RWPE2 (cell line): ENCODE data around the gene ASZ1.
A peak's percentile ranks its signal among the peaks of the same experiment; 100 is the strongest.
"Not testable (repeated sequence)": the region's sequence is repeated elsewhere in the genome, so short reads cannot be mapped to it uniquely, and the experiment has no call there.

ENCODE experiments used
- ATAC-seq: fragments of 200-7000 bp; cut with Tn5 transposase; 3 replicates; pipeline ENCODE4 v1.9.1; 2021; ENCODE audit warnings: low read depth
- DNase-seq: peaks from one replicate; pipeline ENCODE4 v3.0.0-alpha.2; 2020; ENCODE audit warnings: low spot score
- H3K27ac ChIP-seq: fragments of 450-650 bp; 2 replicates; pipeline ENCODE4 v1.5.1; 2017; ENCODE audit warnings: mild to moderate bottlenecking; ENCODE audit not compliant: poor library complexity, severe bottlenecking
- H3K27me3 ChIP-seq: fragments of 250-450 bp; sonication (Bioruptor Pico); 2 replicates; pipeline ENCODE4 v1.5.1; 2021; ENCODE audit warnings: mild to moderate bottlenecking, moderate library complexity; ENCODE audit not compliant: insufficient read depth, poor library complexity, severe bottlenecking
- H3K36me3 ChIP-seq: fragments of 250-450 bp; sonication (Bioruptor Pico); 2 replicates; pipeline ENCODE4 v1.5.1; 2020; ENCODE audit warnings: low read depth, mild to moderate bottlenecking, moderate library complexity
- H3K4me1 ChIP-seq: fragments of 250-450 bp; sonication (Bioruptor Pico); 2 replicates; pipeline ENCODE4 v1.5.1; 2021; ENCODE audit warnings: mild to moderate bottlenecking, moderate library complexity; ENCODE audit not compliant: insufficient read depth, poor library complexity, severe bottlenecking
- H3K4me3 ChIP-seq: fragments of 250-450 bp; sonication (Bioruptor Pico); 2 replicates; pipeline ENCODE4 v1.5.1; 2021; ENCODE audit warnings: mild to moderate bottlenecking, moderate library complexity; ENCODE audit not compliant: severe bottlenecking
- H3K9me3 ChIP-seq: fragments of 250-450 bp; sonication (Bioruptor Pico); 2 replicates; pipeline ENCODE4 v1.5.1; 2021; ENCODE audit warnings: mild to moderate bottlenecking, moderate library complexity; ENCODE audit not compliant: severe bottlenecking
- CTCF ChIP-seq: fragments of 450-650 bp; IDR thresholded peaks from one replicate; pipeline ENCODE4 v1.5.1; 2017; ENCODE audit warnings: mild to moderate bottlenecking, moderate library complexity; ENCODE audit not compliant: poor library complexity, severe bottlenecking

The ASZ1 gene

DNA sequence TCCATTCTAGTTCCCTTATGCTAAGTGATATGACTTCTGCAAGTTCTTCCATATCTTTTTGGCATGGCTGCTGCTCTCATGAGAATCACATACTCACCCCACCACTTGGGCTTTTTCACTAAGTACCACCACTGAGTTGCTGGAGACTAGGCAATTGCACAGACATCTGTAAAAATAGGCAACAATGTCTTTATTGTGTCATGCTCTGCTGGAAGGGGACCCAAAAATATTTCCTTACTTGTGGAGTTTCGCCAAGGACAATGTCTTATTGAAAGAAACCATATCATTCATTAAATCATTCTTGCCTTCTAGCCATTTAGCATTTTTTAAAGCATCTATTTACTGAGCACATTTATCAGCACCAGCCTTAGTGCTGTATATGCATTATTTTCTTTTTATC is 17.4 kb upstream of the ASZ1 start:
- Histone ChIP-seq H3K27ac (no peak overlapping the region), H3K36me3 (no peaks in the 10 kb centered on the region), H3K9me3 (no peaks in the 10 kb centered on the region), H3K4me1 (no peaks in the 10 kb centered on the region), H3K4me3 (no peak overlapping the region), H3K27me3 (no peaks in the 10 kb centered on the region)
- ATAC-seq (no peak), DNase-seq (no peak)
- TF ChIP-seq CTCF: no peak

- Histone ChIP-seq H3K27ac (no peak overlapping the region), H3K4me3 (no peak overlapping the region), H3K9me3 (no peaks in the 10 kb centered on the region), H3K4me1 (no peaks in the 10 kb centered on the region), H3K36me3 (no peaks in the 10 kb centered on the region), H3K27me3 (no peaks in the 10 kb centered on the region)
- TF ChIP-seq CTCF: no peak
- DNase-seq (no peak), ATAC-seq (peak; percentile 25; the same call in 1 of the 3 replicates)
Measured at GRCh38 chr7:117435475-117436043, 8.3 kb upstream of the ASZ1 start.

GRCh38 chr7:117424090-117424829 is 3.0 kb downstream of the ASZ1 start:
- DNase-seq (no peak), ATAC-seq (no peak)
- Histone ChIP-seq H3K27ac (no peak overlapping the region), H3K4me3 (no peak overlapping the region), H3K27me3 (peaks cover 8% of the 10 kb centered on the region), H3K4me1 (no peaks in the 10 kb centered on the region), H3K9me3 (no peaks in the 10 kb centered on the region), H3K36me3 (no peaks in the 10 kb centered on the region)
- no peak for TF ChIP-seq CTCF

DNA sequence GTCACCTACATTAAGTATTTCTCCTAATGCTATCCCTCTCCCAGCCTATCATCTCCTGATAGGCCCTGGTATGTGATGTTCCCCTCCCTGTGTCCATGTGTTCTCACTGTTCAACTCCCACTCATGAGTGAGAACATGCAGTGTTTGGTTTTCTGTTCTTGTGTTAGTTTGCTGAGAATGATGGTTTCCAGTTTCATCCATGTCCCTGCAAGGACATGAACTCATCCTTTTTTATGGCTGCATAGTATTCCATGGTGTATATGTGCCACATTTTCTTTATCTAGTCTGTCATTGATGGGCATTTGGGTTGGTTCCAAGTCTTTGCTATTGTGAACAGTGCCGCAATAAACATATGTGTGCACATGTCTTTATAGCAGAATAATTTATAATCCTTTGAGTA is 12.7 kb downstream of the ASZ1 start:
- ATAC-seq, H3K27ac ChIP-seq, H3K36me3 ChIP-seq, DNase-seq, H3K4me1 ChIP-seq, H3K4me3 ChIP-seq, H3K9me3 ChIP-seq, H3K27me3 ChIP-seq: not testable (repeated sequence)

GRCh38 chr7:117412946-117413559 is 14.2 kb downstream of the ASZ1 start:
- Histone ChIP-seq H3K27me3 (peaks cover 3% of the 10 kb centered on the region), H3K4me1 (no peaks in the 10 kb centered on the region), H3K27ac (no peak overlapping the region), H3K9me3 (no peaks in the 10 kb centered on the region), H3K4me3 (no peak overlapping the region), H3K36me3 (no peaks in the 10 kb centered on the region)
- no peak for TF ChIP-seq CTCF
- DNase-seq: no peak
- ATAC-seq: no peak
